Mammary microvascular endothelial cell (primary cell): Measurements from ENCODE around the gene PFAS. TPM values are rescaled to one million over a fixed set of nuclear protein-coding genes. Genes with fewer than 3 reads are reported as not detected.

ENCODE experiments used
- total RNA-seq: library from RNA; depleted of rRNA; stranded (reverse); fragments of >200 nt; gene quantifications from 2 replicates; pipeline ENCODE4 v1.2.3, GENCODE V29; 2015

PFAS gene, protein sequence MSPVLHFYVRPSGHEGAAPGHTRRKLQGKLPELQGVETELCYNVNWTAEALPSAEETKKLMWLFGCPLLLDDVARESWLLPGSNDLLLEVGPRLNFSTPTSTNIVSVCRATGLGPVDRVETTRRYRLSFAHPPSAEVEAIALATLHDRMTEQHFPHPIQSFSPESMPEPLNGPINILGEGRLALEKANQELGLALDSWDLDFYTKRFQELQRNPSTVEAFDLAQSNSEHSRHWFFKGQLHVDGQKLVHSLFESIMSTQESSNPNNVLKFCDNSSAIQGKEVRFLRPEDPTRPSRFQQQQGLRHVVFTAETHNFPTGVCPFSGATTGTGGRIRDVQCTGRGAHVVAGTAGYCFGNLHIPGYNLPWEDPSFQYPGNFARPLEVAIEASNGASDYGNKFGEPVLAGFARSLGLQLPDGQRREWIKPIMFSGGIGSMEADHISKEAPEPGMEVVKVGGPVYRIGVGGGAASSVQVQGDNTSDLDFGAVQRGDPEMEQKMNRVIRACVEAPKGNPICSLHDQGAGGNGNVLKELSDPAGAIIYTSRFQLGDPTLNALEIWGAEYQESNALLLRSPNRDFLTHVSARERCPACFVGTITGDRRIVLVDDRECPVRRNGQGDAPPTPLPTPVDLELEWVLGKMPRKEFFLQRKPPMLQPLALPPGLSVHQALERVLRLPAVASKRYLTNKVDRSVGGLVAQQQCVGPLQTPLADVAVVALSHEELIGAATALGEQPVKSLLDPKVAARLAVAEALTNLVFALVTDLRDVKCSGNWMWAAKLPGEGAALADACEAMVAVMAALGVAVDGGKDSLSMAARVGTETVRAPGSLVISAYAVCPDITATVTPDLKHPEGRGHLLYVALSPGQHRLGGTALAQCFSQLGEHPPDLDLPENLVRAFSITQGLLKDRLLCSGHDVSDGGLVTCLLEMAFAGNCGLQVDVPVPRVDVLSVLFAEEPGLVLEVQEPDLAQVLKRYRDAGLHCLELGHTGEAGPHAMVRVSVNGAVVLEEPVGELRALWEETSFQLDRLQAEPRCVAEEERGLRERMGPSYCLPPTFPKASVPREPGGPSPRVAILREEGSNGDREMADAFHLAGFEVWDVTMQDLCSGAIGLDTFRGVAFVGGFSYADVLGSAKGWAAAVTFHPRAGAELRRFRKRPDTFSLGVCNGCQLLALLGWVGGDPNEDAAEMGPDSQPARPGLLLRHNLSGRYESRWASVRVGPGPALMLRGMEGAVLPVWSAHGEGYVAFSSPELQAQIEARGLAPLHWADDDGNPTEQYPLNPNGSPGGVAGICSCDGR (N-terminal part only)
- total RNA-seq = 47.8 and 49.5 TPM in 2 replicates

DNA sequence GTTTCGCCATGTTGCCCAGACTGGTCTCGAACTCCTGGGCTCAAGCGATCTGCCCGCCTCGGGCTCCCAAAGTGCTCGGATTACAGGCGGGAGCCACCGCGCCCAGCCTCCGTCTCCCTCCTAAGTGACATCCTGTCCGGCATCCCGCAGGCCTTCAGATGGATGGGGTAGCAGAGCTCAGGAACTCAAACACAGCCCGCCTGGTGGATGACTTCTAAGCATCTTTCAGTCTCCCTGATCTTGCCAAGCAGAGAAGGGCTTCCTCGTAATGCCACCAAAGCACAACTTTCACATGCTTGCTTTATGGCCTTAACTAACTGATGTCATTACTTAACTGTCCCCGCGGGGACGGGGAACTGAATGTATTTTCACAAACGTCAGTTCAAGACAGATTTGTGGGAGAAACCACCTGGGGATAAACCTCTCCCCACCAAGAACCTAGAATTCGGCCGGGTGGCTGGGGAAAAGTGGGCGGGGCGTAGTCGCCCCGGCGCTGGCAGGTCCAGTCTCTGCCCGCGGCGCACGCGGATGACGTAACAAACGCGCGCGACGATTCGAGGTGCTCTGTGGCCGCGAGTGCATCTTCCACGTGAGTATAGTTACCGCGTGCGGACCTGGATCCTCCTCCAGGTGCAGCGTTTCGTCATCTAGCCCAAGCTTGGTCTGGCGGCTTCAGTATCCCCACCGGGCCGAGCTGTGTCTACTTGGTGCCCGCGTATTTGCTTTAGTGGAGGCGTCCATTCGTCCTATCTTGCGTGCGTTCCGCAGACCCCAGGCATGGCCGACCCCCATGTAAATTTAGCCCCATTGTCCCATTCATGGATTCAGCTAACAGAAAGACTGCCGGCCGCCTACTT lies at the start of gene PFAS:
Gene PFAS, plus strand, starts transcription at position 539 of the 857 bp plus-strand sequence. CDS start 4,649 bp downstream, outside the sequence.

DNA sequence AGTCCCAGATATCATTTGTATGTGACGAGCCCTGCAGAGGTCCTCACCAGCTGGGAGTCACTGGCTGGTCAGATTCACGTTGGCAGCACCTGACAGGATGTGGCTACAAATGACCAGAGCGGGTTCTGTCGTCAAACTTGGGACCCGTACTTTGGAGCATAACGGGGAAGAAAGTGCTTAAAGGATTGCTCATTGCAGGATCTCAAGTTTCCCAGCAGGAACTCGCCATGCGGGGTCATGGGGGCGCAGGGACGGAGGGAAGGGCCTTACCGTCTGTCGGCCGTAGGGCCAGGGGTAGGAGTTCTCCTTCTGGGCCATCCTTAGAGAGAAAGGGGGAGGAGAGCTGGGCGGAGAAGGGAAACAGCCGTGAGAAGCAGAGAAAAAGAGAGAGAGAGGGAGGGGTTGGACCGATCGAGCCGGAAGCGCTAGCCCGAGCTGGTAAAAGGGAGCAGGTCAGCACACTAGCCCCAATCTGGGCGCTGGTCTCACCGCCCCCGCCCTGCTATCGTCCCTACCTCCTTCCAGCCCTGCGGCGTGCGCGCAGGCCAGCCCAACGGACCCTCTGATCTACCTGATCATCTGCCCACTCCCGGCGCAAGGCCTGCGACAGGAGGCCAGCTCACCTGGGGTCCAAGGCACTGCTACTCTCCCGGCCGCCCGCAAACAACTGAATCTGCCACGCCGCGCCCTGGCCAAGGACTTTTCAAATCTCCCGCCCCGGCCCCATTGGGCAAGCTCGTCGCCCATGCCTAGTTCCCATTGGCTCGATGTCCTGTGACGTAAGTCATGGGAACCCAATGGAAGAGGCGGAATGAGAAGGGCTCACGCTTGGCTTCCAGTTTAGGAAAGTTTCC lies 39.0 kb upstream of the PFAS start, which contains the start of gene AURKB:
Gene AURKB, minus strand, starts transcription at position 669 of the 854 bp plus-strand sequence. Its CDS starts 351 bp downstream, at position 318.

DNA sequence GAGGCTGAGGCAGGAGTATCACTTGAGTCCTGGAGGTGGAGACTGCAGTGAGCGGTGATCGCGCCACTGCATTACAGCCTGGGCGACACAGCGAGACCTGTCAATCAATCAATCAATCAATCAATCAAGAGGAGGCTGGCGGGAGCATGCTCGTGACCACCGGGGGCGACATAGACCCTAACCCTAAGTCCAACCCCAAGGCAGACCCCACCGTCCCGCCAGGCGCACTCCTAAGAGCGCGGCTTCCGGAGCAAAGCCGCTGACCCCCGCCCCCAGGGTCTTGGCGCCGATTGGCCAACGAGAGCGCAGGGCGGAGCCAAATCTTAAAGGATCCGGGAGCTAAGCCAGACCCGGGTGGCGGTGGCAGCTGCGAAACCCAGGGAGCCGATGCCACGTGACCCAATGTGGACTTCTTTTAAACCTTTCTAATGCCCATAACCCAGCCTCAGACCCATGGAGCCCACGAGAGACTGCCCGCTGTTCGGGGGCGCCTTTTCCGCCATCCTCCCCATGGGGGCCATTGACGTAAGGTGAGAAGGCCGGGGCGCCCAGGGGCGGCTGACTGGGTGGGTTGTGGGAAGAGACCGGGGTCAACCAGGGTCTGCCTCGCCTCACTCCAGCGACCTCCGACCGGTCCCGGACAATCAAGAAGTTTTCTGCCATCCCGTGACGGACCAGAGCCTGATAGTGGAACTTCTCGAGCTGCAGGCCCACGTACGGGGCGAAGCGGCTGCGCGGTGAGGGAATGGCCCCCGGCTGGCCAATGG lies 39.4 kb downstream of the PFAS start, which contains the start of gene RANGRF:
Gene RANGRF, plus strand, starts transcription at position 335 of the 767 bp plus-strand sequence. Its CDS starts 119 bp downstream, at position 454.

Other genes starting within 250 kb of the PFAS start
- gene GUCY2D, start 246.7 kb upstream of the PFAS start, total RNA-seq = not detected in 2 replicates
- gene ALOX15B, start 210.2 kb upstream of the PFAS start, total RNA-seq = not detected in 2 replicates
- not detected in 2 replicates for gene ALOX12B, start 161.6 kb upstream of the PFAS start, total RNA-seq
- gene ALOXE3, start 130.8 kb upstream of the PFAS start, total RNA-seq = not detected in 2 replicates
- 0.13 and 6.6 TPM in 2 replicates for gene HES7, start 125.2 kb upstream of the PFAS start, total RNA-seq
- 14.5 and 20.3 TPM in 2 replicates for gene PER1, start 96.9 kb upstream of the PFAS start, total RNA-seq
- 4.0 and 4.1 TPM in 2 replicates for gene VAMP2, start 86.3 kb upstream of the PFAS start, total RNA-seq
- 19.5 and 19.8 TPM in 2 replicates for gene TMEM107, start 72.9 kb upstream of the PFAS start, total RNA-seq
- gene BORCS6, start 59.1 kb upstream of the PFAS start, total RNA-seq = 9.8 and 12.1 TPM in 2 replicates
- 71.2 and 82.5 TPM in 2 replicates for gene AURKB, start 38.7 kb upstream of the PFAS start, total RNA-seq
- 14.9 and 18.7 TPM in 2 replicates for gene CTC1, start 1.2 kb upstream of the PFAS start, total RNA-seq
- 35.9 and 45.9 TPM in 2 replicates for gene RANGRF, start 39.4 kb downstream of the PFAS start, total RNA-seq
- 1.7 and 2.5 TPM in 2 replicates for gene SLC25A35, start 46.1 kb downstream of the PFAS start, total RNA-seq
- 39.4 and 210 TPM in 2 replicates for gene ARHGEF15, start 61.0 kb downstream of the PFAS start, total RNA-seq
- gene ODF4, start 90.6 kb downstream of the PFAS start, total RNA-seq = not detected in 2 replicates
- gene RPL26, start 133.9 kb downstream of the PFAS start, total RNA-seq = 3,525 and 3,955 TPM in 2 replicates
- not detected in 2 replicates for gene RNF222, start 148.5 kb downstream of the PFAS start, total RNA-seq
- gene NDEL1, start 186.6 kb downstream of the PFAS start, total RNA-seq = 40.2 and 55.1 TPM in 2 replicates